Liver (tissue), 9 donors: ENCODE data around the gene NUP214. TPM values are rescaled to one million over a fixed set of nuclear protein-coding genes. Genes with fewer than 3 reads are reported as not detected.

Experiments
- DNase-seq: peaks from one replicate; pipeline ENCODE4 v3.0.0-alpha.2; 2017; ENCODE audit warnings: low spot score
- H3K27ac ChIP-seq, 2 donors: one replicate each; pipeline ENCODE4 v1.7.0; 2013; ENCODE audit warnings: inconsistent platforms in 2 of 2, low read length in 2 of 2, control low read depth in 1 of 2, low read depth in 1 of 2, mild to moderate bottlenecking in 1 of 2
- H3K27me3 ChIP-seq, 4 donors: one replicate each; pipeline versions ENCODE4 v1.6.1 to v1.7.0; 2013; ENCODE audit warnings: low read length in 3 of 4, inconsistent platforms in 1 of 4, mild to moderate bottlenecking in 1 of 4, moderate library complexity in 1 of 4; ENCODE audit not compliant: control insufficient read depth in 4 of 4, insufficient read depth in 4 of 4
- H3K36me3 ChIP-seq, 4 donors: one replicate each; pipeline versions ENCODE4 v1.6.1 to v1.7.0; 2013; ENCODE audit warnings: low read length in 3 of 4, mild to moderate bottlenecking in 3 of 4, low read depth in 1 of 4, moderate library complexity in 1 of 4; ENCODE audit not compliant: control insufficient read depth in 4 of 4, insufficient read depth in 3 of 4
- H3K4me1 ChIP-seq, 4 donors: one replicate each; pipeline versions ENCODE4 v1.6.1 to v1.7.0; 2013; ENCODE audit warnings: low read length in 3 of 4, mild to moderate bottlenecking in 3 of 4, moderate library complexity in 1 of 4; ENCODE audit not compliant: control insufficient read depth in 4 of 4, insufficient read depth in 4 of 4
- H3K4me3 ChIP-seq, 3 donors: one replicate each; pipeline versions ENCODE4 v1.6.1 to v1.7.0; 2013; ENCODE audit warnings: low read length in 3 of 3, control low read depth in 1 of 3, low read depth in 1 of 3, mild to moderate bottlenecking in 1 of 3
- H3K9ac ChIP-seq, 2 donors: one replicate each; pipeline ENCODE4 v1.7.0; 2013; ENCODE audit warnings: low read length in 2 of 2, mild to moderate bottlenecking in 2 of 2, moderate library complexity in 2 of 2, control low read depth in 1 of 2, low read depth in 1 of 2
- H3K9me3 ChIP-seq, 4 donors: one replicate each; pipeline versions ENCODE4 v1.6.1 to v1.7.0; 2013; ENCODE audit warnings: low read length in 3 of 4; ENCODE audit not compliant: control insufficient read depth in 4 of 4
- EGR1 ChIP-seq, 2 donors: IDR thresholded peaks; 2 replicates each; pipeline ENCODE4 v1.6.1; 2016 to 2018; ENCODE audit warnings: antibody characterized with exemption in 2 of 2, low read depth in 2 of 2
- FOXA1 ChIP-seq: IDR thresholded peaks from 2 replicates; pipeline ENCODE4 v1.6.1; 2016; ENCODE audit warnings: antibody characterized with exemption
- FOXA2 ChIP-seq: IDR thresholded peaks from 2 replicates; pipeline ENCODE4 v1.6.1; 2016; ENCODE audit warnings: antibody characterized with exemption
- GABPA ChIP-seq, 2 donors: IDR thresholded peaks in 1 of 2; conservative IDR thresholded peaks in 1 of 2; 2 replicates each; pipeline ENCODE4 v1.6.1; 2016; ENCODE audit warnings: antibody characterized with exemption in 2 of 2, mild to moderate bottlenecking in 1 of 2, moderate library complexity in 1 of 2
- HNF4A ChIP-seq, 2 donors: conservative IDR thresholded peaks; 2 replicates each; pipeline ENCODE4 v1.6.1; 2016; ENCODE audit warnings: antibody characterized with exemption in 2 of 2, mild to moderate bottlenecking in 2 of 2
- HNF4G ChIP-seq: IDR thresholded peaks from 2 replicates; pipeline ENCODE4 v1.6.1; 2016; ENCODE audit warnings: antibody characterized with exemption
- MAX ChIP-seq: IDR thresholded peaks from 2 replicates; pipeline ENCODE4 v1.6.1; 2016; ENCODE audit warnings: antibody characterized with exemption
- NR2F2 ChIP-seq: IDR thresholded peaks from 2 replicates; pipeline ENCODE4 v1.6.1; 2016; ENCODE audit warnings: antibody characterized with exemption
- RAD21 ChIP-seq, 2 donors: IDR thresholded peaks; 2 replicates each; pipeline ENCODE4 v1.6.1; 2016; ENCODE audit warnings: antibody characterized with exemption in 2 of 2, mild to moderate bottlenecking in 2 of 2
- RXRA ChIP-seq, 2 donors: IDR thresholded peaks; 2 replicates each; pipeline ENCODE4 v1.6.1; 2017 to 2018; ENCODE audit warnings: antibody characterized with exemption in 2 of 2, mild to moderate bottlenecking in 1 of 2
- SP1 ChIP-seq: IDR thresholded peaks from 2 replicates; pipeline ENCODE4 v1.6.1; 2018; ENCODE audit warnings: antibody characterized with exemption, mild to moderate bottlenecking
- TAF1 ChIP-seq: conservative IDR thresholded peaks from 2 replicates; pipeline ENCODE4 v1.6.1; 2016; ENCODE audit warnings: antibody characterized with exemption, mild to moderate bottlenecking
- YY1 ChIP-seq: IDR thresholded peaks from 2 replicates; pipeline ENCODE4 v1.6.1; 2016; ENCODE audit warnings: antibody characterized with exemption, mild to moderate bottlenecking
- ZBTB33 ChIP-seq: IDR thresholded peaks from 2 replicates; pipeline ENCODE4 v1.6.1; 2016; ENCODE audit warnings: antibody characterized with exemption
- WGBS: extraction: QIAGEN DNeasy Blood & Tissue Kit; methylation state at CpG from one replicate; pipeline ENCODE4 v1.1.7; 2013; 5-methylcytosine and 5-hydroxymethylcytosine counted together
- polyA plus RNA-seq, 2 donors: library from polyadenylated mRNA; stranded (reverse) in 1 of 2; unstranded in 1 of 2; fragments of 200-250 nt in 1 of 2; fragments of >200 nt in 1 of 2; fragmentation: Nextera tagmentation in 1 of 2; extraction: Ambion mirVana in 1 of 2; gene quantifications; one replicate each; pipeline versions ENCODE4 v1.2.1 to v1.2.3, GENCODE V29; 2013 to 2015
- total RNA-seq, 2 donors: library from RNA; depleted of rRNA; stranded (reverse); fragments of >200 nt; gene quantifications; one replicate each; pipeline ENCODE4 v1.2.3, GENCODE V29; 2014
- TF ChIP-seq, protein P1 (sequence below): IDR thresholded peaks from 2 replicates; pipeline ENCODE4 v1.6.1; 2016; ENCODE audit warnings: antibody characterized with exemption, mild to moderate bottlenecking
- TF ChIP-seq, protein P2 (sequence below): fragments of 150-350 bp; IDR thresholded peaks from 2 replicates; pipeline ENCODE4 v1.5.1; 2017; ENCODE audit warnings: improper control_type of control experiment, low read depth, low read length; ENCODE audit not compliant: missing input control
- TF ChIP-seq, protein P3 (sequence below): IDR thresholded peaks from 2 replicates; pipeline ENCODE4 v1.6.1; 2016; ENCODE audit warnings: antibody characterized with exemption
- donor health status: healthy.
- donor health status: healthy.
- donor health status: healthy.
- donor health status: healthy.
- donor health status: healthy.

NUP214 gene
- total and polyA plus RNA-seq, 4 donors = 8.8 to 19.5 (median 16.5) TPM

DNA sequence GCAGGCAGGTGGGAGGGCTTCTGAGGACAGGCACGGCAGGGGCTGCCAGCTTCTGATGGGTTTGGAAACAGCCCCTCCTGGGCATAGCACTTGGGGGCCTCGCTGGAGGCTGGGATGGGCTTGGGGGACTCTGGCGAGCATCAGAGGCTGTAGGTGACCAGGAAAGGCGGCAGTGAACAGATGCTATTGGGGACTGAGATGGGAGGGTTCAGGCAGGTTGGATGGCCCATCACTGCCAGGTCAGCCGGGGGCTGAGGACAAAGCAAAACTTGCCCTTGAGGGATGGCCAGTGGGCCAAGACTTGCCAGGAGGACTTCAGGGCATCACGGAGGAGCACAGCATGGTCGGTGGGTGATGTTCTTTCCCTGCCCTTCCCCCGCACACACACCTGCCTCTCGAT is 22.4 kb upstream of the NUP214 start:
- DNase-seq = no peak
- Histone ChIP-seq H3K27me3 (no peaks in the 10 kb centered on the region), H3K9ac (no peak overlapping the region), H3K27ac (no peak overlapping the region), H3K36me3 (no peaks in the 10 kb centered on the region), H3K9me3 (no peaks in the 10 kb centered on the region), H3K4me3 (no peak overlapping the region), H3K4me1 (no peaks in the 10 kb centered on the region)
- WGBS = 86% methylated on average over 9 of the region's 9 CpGs
- TF ChIP-seq, protein P1, sequence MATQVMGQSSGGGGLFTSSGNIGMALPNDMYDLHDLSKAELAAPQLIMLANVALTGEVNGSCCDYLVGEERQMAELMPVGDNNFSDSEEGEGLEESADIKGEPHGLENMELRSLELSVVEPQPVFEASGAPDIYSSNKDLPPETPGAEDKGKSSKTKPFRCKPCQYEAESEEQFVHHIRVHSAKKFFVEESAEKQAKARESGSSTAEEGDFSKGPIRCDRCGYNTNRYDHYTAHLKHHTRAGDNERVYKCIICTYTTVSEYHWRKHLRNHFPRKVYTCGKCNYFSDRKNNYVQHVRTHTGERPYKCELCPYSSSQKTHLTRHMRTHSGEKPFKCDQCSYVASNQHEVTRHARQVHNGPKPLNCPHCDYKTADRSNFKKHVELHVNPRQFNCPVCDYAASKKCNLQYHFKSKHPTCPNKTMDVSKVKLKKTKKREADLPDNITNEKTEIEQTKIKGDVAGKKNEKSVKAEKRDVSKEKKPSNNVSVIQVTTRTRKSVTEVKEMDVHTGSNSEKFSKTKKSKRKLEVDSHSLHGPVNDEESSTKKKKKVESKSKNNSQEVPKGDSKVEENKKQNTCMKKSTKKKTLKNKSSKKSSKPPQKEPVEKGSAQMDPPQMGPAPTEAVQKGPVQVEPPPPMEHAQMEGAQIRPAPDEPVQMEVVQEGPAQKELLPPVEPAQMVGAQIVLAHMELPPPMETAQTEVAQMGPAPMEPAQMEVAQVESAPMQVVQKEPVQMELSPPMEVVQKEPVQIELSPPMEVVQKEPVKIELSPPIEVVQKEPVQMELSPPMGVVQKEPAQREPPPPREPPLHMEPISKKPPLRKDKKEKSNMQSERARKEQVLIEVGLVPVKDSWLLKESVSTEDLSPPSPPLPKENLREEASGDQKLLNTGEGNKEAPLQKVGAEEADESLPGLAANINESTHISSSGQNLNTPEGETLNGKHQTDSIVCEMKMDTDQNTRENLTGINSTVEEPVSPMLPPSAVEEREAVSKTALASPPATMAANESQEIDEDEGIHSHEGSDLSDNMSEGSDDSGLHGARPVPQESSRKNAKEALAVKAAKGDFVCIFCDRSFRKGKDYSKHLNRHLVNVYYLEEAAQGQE = no peak
- TF ChIP-seq HNF4A (conservative IDR thresholded peaks at IDR 0.05) = no peak
- no peak for TF ChIP-seq ZBTB33
- TF ChIP-seq FOXA1 = no peak
- no peak for TF ChIP-seq RXRA (IDR thresholded peaks at IDR 0.05)
- no peak for TF ChIP-seq MAX
- TF ChIP-seq TAF1 = no peak
- no peak for TF ChIP-seq HNF4G

DNA sequence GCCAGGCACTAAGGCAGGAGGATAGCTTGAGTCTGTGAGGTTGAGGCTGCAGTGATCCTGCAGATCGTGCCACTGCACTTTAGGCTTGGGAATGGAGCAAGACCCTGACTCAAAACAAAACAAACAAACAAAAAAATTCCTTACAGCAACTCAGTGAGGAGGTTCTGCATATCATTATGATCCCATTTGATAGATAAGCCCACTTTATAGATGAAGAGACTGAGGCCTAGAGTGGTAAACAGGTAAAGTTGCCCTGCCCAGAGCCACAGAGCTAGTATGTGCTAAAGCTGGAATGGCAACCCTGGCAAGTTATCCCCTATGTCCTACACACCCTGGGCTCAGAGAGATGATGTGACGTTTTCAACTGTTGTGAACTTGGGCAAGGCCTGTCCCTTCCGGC is 21.9 kb upstream of the NUP214 start:
- Histone ChIP-seq H3K9ac (no peak overlapping the region), H3K4me1 (no peaks in the 10 kb centered on the region), H3K4me3 (no peak overlapping the region), H3K36me3 (no peaks in the 10 kb centered on the region), H3K27ac (no peak overlapping the region), H3K27me3 (no peaks in the 10 kb centered on the region), H3K9me3 (no peaks in the 10 kb centered on the region)
- TF ChIP-seq MAX (no peak), TAF1 (no peak), HNF4A (conservative IDR thresholded peaks at IDR 0.05) (no peak), YY1 (no peak), ZBTB33 (no peak), FOXA1 (no peak), RAD21 (IDR thresholded peaks at IDR 0.05) (no peak), FOXA2 (no peak), GABPA (IDR thresholded peaks at IDR 0.05 in 1 of 2, conservative IDR thresholded peaks at IDR 0.05 in 1 of 2) (no peak), RXRA (IDR thresholded peaks at IDR 0.05) (no peak), NR2F2 (no peak), SP1 (no peak), HNF4G (no peak), EGR1 (IDR thresholded peaks at IDR 0.05; ENCODE audit: low read depth in 2 of 2) (no peak)
- TF ChIP-seq, protein P1 = no peak
- TF ChIP-seq, protein P2, sequence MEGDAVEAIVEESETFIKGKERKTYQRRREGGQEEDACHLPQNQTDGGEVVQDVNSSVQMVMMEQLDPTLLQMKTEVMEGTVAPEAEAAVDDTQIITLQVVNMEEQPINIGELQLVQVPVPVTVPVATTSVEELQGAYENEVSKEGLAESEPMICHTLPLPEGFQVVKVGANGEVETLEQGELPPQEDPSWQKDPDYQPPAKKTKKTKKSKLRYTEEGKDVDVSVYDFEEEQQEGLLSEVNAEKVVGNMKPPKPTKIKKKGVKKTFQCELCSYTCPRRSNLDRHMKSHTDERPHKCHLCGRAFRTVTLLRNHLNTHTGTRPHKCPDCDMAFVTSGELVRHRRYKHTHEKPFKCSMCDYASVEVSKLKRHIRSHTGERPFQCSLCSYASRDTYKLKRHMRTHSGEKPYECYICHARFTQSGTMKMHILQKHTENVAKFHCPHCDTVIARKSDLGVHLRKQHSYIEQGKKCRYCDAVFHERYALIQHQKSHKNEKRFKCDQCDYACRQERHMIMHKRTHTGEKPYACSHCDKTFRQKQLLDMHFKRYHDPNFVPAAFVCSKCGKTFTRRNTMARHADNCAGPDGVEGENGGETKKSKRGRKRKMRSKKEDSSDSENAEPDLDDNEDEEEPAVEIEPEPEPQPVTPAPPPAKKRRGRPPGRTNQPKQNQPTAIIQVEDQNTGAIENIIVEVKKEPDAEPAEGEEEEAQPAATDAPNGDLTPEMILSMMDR = no peak
- TF ChIP-seq, protein P3, sequence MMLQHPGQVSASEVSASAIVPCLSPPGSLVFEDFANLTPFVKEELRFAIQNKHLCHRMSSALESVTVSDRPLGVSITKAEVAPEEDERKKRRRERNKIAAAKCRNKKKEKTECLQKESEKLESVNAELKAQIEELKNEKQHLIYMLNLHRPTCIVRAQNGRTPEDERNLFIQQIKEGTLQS = no peak
- DNase-seq = no peak
- WGBS = 94% methylated on average over 3 of the region's 3 CpGs
